OCI-M2 (cell line): ENCODE data around the gene CCNG1.
"Not testable (repeated sequence)": the region's sequence is repeated elsewhere in the genome, so short reads cannot be mapped to it uniquely, and the experiment has no call there.

Experiments
- DNase-seq: peaks from one replicate; lab custom pipeline; 2025; ENCODE audit not compliant: unreplicated experiment; lab: John Stamatoyannopoulos, UW

The CCNG1 gene

GRCh38 chr5:163440954-163441353 lies 3.6 kb downstream of the CCNG1 start:
- DNase-seq: no peak

- DNase-seq: no peak
These were observed 7.1 kb downstream of the CCNG1 start for GRCh38 chr5:163444526-163444925.

- DNase-seq: no peak
These were observed 8.0 kb downstream of the CCNG1 start for GRCh38 chr5:163445345-163445744.

GRCh38 chr5:163447191-163447590 lies 9.8 kb downstream of the CCNG1 start:
- no peak for DNase-seq

DNA sequence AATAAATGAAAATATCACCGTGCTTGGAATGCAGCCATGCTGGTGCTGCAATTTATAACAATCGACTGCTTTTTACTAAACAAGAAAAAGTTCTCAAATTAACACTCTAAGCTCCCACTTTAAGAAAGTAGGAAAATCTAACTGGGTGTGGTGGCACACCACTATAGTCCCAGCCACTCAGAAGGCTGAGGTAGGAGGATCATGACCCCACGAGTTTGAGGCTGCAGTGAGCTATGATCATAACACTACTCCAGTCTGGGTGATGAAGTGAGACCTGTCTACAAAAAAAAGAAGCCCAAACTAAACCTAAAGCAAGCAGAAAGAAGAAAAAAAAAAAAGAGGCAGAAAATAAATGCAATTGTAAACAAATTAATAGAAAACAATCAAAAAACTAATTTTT lies 10.5 kb downstream of the CCNG1 start:
- no peak for DNase-seq

DNA sequence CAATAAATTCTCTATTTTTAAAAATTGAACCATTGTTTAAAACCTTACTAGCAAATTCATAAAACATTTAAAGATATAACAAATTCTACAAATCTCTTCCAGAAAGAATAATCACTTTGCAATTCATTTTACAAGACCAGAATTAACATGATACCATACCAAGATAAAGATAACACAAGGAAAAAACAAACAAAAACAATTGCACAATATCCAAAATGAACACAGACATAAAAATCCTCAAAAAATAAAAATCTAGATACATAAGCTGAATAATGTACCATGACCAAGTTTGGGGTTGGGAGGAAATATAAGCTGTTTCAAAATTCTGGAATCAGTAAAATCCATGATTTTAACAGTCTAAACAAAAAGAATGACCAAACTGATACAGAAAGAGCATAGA lies 11.1 kb downstream of the CCNG1 start:
- no peak for DNase-seq

GRCh38 chr5:163451489-163451888 lies 14.1 kb downstream of the CCNG1 start:
- DNase-seq: no peak

DNA sequence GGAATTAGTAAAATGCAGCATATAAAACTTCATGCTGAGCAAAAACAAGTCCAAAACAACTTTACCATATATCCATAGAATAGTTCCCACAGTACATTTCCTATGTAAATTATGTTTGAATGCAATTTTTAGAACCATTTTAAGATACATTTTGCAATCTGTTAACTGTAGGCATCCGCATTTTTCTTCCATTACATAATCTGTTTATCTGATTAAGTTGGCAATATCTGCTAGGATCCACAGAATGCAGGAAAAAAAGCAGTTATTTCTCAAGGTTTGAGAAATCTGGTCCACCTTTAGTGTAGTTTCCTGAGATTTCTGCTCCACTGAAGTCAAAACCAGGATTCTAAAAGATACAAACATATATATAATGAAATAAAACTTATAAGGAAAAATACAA lies 16.3 kb downstream of the CCNG1 start:
- no peak for DNase-seq

DNA sequence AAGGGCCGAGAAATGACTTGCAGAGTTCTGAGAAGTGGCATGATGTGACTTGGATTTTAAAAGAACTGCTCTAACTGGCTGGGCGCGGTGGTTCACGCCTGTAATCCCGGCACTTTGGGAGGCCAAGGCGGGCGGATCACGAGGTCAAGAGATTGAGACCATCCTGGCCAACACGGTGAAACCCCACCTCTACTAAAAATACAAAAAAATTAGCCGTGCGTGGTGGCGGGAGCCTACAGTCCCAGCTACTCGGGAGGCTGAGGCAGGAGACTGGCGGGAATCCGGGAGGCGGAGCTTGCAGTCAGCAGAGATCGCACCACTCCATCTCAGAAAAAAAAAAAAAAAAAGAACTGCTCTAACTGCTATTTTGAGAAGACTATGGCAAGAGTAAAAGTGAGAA lies 18.0 kb downstream of the CCNG1 start:
- DNase-seq: not testable (repeated sequence)

- DNase-seq: no peak
These were observed 18.7 kb downstream of the CCNG1 start for GRCh38 chr5:163456029-163456589.

GRCh38 chr5:163456840-163457239 lies 19.4 kb downstream of the CCNG1 start:
- no peak for DNase-seq

DNA sequence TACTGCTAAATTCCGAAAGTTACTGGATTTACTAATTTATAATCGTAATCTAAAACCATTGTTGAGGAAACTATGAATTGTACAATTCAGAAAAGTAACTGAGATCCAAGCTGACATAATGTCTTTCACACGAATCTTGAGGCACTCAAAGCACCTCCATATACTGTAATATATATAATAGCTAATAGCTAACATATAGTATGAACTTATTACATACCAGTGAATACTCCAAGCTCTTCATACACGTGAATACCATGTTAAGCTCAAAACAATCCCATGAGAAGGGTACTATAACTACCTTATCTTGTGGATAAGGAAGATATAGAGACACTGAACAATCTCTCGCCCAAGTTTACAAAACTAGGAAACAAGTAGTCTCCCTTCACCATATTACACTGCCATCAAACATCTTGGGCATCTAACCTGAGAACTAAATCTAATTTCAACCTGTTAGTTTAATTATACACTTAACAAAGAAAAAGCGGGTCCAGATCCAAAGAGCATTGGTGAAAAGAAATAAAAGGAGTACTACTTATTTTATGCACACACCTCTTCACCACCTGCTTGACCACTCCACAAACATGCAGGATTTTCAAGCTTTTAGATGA lies 21.5 kb downstream of the CCNG1 start:
- DNase-seq: no peak

DNA sequence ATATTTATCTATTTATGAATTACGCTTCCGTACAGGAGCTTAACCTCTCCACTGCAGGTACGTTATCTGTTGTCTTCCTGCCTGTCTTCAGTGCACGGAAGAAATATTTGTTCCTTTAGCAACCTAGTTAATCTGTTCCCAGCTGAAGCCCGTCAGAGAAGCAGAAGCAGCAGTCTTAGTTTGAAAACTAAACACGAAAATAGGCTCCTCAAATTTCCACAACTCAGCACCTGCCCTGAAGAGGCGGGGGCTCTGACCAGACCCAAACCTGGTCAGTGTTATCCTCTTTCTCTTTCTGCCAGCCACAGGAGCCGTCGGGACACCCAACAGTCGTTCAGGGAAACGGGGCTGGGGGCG lies 22.0 kb downstream of the CCNG1 start:
- no peak for DNase-seq

GRCh38 chr5:163459819-163460561 lies 22.6 kb downstream of the CCNG1 start, which contains the start of gene NUDCD2:
Gene NUDCD2 (minus strand): TSS chr5:163460102. CDS start chr5:163460050, 52 bp downstream.
- peak; percentile 78 for DNase-seq

DNA sequence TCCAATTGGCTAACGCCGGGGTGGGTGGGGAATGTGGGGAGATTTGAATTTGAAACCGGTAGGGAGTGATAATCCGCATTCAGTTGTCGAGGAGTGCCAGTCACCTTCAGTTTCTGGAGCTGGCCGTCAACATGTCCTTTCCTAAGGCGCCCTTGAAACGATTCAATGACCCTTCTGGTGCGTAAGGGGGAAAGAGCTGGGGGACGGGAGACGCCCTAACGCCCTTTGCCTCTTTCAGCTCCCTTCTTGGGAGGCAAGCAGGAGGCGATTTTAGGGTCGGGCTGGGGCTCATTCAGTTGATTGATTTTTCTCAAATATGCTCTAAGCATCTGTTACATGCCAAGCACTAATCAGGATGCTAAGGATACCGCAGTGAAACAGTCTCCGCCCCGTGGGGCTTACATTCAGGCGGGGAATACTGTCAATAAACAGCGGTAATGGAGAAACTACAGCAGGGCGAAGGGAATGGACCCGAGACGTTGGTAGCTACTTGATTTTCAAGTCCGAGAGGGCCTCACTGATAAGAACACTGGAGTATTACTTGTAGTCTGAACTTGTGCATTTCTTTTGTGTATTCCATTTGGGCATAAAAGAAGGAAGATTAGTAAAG lies 23.3 kb downstream of the CCNG1 start, which contains the start of gene HMMR:
Gene HMMR (plus strand): TSS at position 71 of the 610 bp plus-strand sequence. CDS start 61 bp downstream, at position 132.
- no peak for DNase-seq

GRCh38 chr5:163463063-163463435 lies 25.7 kb downstream of the CCNG1 start:
- no peak for DNase-seq

- DNase-seq: no peak
These were observed 30.3 kb downstream of the CCNG1 start for GRCh38 chr5:163467682-163468081.

DNA sequence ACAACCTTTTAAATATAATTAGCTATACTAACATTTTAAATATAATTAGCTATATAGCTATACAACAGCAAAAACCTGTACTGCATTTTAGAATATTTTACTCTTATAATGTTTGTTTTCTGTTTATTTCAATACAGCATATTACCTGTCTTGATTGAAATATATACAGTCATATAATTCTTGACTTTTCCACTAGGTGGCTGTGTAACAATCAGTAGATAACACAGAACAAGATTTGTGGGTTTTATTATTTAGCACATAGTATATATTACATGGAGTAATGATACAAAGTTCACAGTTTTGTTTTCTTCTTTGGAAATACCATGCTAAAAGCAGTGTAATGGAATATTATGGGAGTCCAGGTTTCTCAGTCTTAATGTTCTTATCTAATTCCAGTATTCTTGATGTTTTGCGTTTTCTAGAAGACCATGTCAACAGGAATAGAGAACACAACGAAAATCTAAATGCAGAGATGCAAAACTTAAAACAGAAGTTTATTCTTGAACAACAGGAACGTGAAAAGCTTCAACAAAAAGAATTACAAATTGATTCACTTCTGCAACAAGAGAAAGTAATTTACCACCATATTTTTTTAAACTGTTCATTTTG lies 36.3 kb downstream of the CCNG1 start:
- DNase-seq: no peak

GRCh38 chr5:163475411-163475810 lies 38.0 kb downstream of the CCNG1 start:
- DNase-seq: no peak

GRCh38 chr5:163478126-163478981 lies 41.0 kb downstream of the CCNG1 start:
- no peak for DNase-seq

DNA sequence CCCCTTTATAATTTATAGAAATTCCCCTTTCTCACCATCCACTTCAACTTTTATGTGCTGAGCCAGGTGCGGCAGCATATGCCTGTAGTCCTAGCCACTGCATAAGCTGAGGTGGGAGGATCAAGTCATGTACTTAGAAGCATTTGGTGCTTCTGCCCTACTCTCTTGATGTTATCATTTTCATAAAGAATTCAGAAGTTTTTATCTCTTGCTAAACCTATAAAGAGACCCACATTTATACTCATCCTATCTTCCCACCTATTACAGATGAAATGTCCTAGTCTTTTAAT lies 41.5 kb downstream of the CCNG1 start:
- no peak for DNase-seq
